ENCODE measurements around the gene LUC7L3. TPM values are rescaled to one million over a fixed set of nuclear protein-coding genes. Genes with fewer than 3 reads are reported as not detected.

Gene LUC7L3
- total RNA-seq, 6 experiments from 2014 or later: 15.4 to 50.5 (median 31.0) TPM

DNA sequence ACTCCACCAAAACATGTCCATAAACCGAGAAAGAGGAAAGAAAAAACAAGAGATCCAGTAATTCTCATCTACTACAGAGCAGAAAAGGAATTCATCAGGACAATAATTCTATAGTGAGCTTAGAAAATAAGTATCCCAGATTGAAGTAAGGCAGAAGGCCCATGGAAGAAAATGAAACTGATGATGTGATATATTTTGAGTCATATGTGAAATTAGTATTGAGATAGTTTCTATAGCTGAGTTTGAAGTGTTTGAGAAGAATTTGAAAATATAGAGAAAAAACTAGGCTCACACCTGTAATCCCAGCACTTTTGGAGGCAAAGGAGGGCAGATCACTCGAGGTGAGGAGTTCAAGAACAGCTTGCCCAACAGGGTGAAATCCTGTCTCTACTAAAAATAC, 19.7 kb downstream of the LUC7L3 start:
- DNase-seq (no peak), ATAC-seq (no peak)
- no peaks in the 10 kb centered on the region for H3K4me1 ChIP-seq
- H3K27me3 ChIP-seq: no peaks in the 10 kb centered on the region
- intact Hi-C loops (cut with DNase I): no loop called here
- WGBS (ENCODE audit: insufficient coverage, low coverage, low lambda C conversion rate, missing lambda C conversion rate): 0% methylated on average over 2 of the region's 2 CpGs
- H3K36me3 ChIP-seq: peaks cover 8 to 55% (median 31%) of the 10 kb centered on the region in 4 donors
- H3K9me3 ChIP-seq: no peaks in the 10 kb centered on the region
- no peak for TF ChIP-seq POLR2A (IDR thresholded peaks at IDR 0.05)
- no peak for TF ChIP-seq CTCF (IDR thresholded peaks at IDR 0.05)
- H3K27ac ChIP-seq: no peak overlapping the region
- H3K4me3 ChIP-seq: no peak overlapping the region

DNA sequence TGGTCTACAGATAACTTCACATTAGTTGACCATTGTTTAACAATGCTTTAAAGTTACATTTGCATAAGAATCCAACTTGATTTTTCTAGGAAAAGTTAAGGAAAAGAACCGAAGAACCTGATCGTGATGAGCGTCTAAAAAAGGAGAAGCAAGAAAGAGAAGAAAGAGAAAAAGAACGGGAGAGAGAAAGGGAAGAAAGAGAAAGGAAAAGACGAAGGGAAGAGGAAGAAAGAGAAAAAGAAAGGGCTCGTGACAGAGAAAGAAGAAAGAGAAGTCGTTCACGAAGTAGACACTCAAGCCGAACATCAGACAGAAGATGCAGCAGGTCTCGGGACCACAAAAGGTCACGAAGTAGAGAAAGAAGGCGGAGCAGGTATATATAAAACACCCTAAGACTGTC, 26.2 kb downstream of the LUC7L3 start:
- peaks cover 13 to 94% (median 55%) of the 10 kb centered on the region in 4 donors for H3K36me3 ChIP-seq
- no peaks in the 10 kb centered on the region for H3K4me1 ChIP-seq
- DNase-seq: no peak
- TF ChIP-seq CTCF (IDR thresholded peaks at IDR 0.05): no peak
- TF ChIP-seq POLR2A (IDR thresholded peaks at IDR 0.05): no peak
- no peaks in the 10 kb centered on the region for H3K27me3 ChIP-seq
- H3K9me3 ChIP-seq: no peaks in the 10 kb centered on the region
- 89% methylated on average over 12 of the region's 12 CpGs for whole genome bisulfite sequencing (ENCODE audit: insufficient coverage, low coverage, low lambda C conversion rate, missing lambda C conversion rate)
- no peak overlapping the region for H3K4me3 ChIP-seq
- no peak for ATAC-seq
- intact Hi-C loops (cut with DNase I): no loop called here
- no peak overlapping the region for H3K27ac ChIP-seq

DNA sequence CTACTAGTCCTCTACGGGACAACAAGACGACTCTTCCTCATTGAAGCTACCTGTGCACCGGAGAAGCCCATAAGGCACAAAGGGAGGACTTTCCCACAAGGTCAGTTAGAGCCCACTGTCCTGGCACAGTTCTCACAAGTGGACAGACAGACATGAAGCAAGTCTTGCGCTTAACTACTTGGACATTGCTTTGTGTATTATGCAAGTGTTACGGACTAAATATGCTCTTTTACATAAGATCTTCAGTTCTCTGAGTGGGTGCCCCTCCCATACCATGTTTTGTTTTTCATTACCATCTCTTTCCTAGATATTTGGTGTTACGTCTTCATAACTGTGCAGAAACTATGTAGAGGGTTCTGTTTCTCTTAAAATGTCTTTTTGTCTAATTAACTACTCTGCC, 29.8 kb downstream of the LUC7L3 start:
- Histone ChIP-seq H3K4me1 (no peaks in the 10 kb centered on the region), H3K9me3 (no peaks in the 10 kb centered on the region), H3K36me3 (peaks cover 5 to 94% (median 57%) of the 10 kb centered on the region in 4 donors), H3K27ac (no peak overlapping the region), H3K27me3 (no peaks in the 10 kb centered on the region), H3K4me3 (no peak overlapping the region)
- intact Hi-C loops (cut with DNase I): no loop called here
- no peak for TF ChIP-seq CTCF (IDR thresholded peaks at IDR 0.05)
- TF ChIP-seq POLR2A (IDR thresholded peaks at IDR 0.05): no peak
- DNase-seq: no peak
- 75% methylated on average over 6 of the region's 6 CpGs for WGBS (ENCODE audit: insufficient coverage, low coverage, low lambda C conversion rate, missing lambda C conversion rate)
- ATAC-seq: peak in 1 of 4 donors; percentile 28

GRCh38 chr17:50754521-50754920, 35.1 kb downstream of the LUC7L3 start:
- no peak for DNase-seq
- WGBS (ENCODE audit: insufficient coverage, low coverage, low lambda C conversion rate, missing lambda C conversion rate): 54% methylated on average over 2 of the region's 2 CpGs
- Histone ChIP-seq H3K27ac (no peak overlapping the region), H3K4me1 (peaks cover 0 to 19% (median 4%) of the 10 kb centered on the region in 4 donors), H3K4me3 (no peak overlapping the region), H3K27me3 (no peaks in the 10 kb centered on the region), H3K36me3 (peaks cover 5 to 57% (median 28%) of the 10 kb centered on the region in 4 donors), H3K9me3 (no peaks in the 10 kb centered on the region)
- intact Hi-C loops (cut with DNase I): no loop called here
- TF ChIP-seq CTCF (IDR thresholded peaks at IDR 0.05): no peak
- no peak for TF ChIP-seq POLR2A (IDR thresholded peaks at IDR 0.05)
- no peak for ATAC-seq

GRCh38 chr17:50758524-50758923, 39.1 kb downstream of the LUC7L3 start:
- H3K4me1 ChIP-seq: peaks cover 0 to 22% (median 4%) of the 10 kb centered on the region in 4 donors
- WGBS (ENCODE audit: insufficient coverage, low coverage, low lambda C conversion rate, missing lambda C conversion rate): 41% methylated on average over 4 of the region's 5 CpGs
- TF ChIP-seq POLR2A (IDR thresholded peaks at IDR 0.05) (no peak), CTCF (IDR thresholded peaks at IDR 0.05) (no peak)
- intact Hi-C loops (cut with DNase I): no loop called here
- no peak overlapping the region for H3K4me3 ChIP-seq
- no peaks in the 10 kb centered on the region for H3K9me3 ChIP-seq
- H3K27me3 ChIP-seq: no peaks in the 10 kb centered on the region
- ATAC-seq: no peak
- DNase-seq: no peak
- peak overlapping the region in 1 of 3 donors; percentile 8 for H3K27ac ChIP-seq
- H3K36me3 ChIP-seq: peaks cover 0 to 19% (median 4%) of the 10 kb centered on the region in 4 donors

All from right lobe of liver (tissue), 6 donors.